Measurements from ENCODE around the gene POPDC2.

DNA sequence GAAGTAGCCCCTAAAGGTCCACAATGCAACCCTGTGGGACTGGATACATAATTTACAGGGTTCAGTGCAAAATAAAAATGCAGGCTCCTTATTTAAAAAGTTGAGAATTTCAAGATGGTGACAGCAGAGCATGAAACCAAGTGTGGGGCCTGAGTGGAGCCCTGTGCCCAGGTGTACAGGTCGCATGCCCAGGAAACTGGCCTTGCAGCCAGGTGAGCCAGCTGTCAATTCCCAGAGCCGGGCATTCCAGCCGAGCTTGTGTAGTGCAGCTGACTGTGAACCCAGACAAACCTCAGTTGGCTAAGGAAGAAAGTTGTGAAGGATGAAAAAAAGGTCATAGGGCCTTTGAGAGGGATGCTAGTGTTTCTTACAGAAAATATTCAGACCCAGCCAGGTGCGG is 27.6 kb downstream of the POPDC2 start:
- TF ChIP-seq POLR2A (IDR thresholded peaks at IDR 0.05): no peak
- no peak for TF ChIP-seq CTCF (IDR thresholded peaks at IDR 0.05)
